H1 (cell line): ENCODE measurements around the gene ARHGEF16. TPM values are rescaled to one million over a fixed set of nuclear protein-coding genes. Genes with fewer than 3 reads are reported as not detected.

Source experiments
- CTCF ChIA-PET: fragments of 300-600 bp; sonication (Branson Sonifier 250); formaldehyde crosslinking; loops from one replicate; lab custom pipeline; 2021; ENCODE audit not compliant: partially characterized antibody; lab: Charles Lee
- POLR2A ChIA-PET: fragments of 300-600 bp; sonication (Branson Sonifier 250); formaldehyde crosslinking; loops from one replicate; lab custom pipeline; 2021; ENCODE audit warnings: inconsistent platforms; ENCODE audit not compliant: partially characterized antibody; lab: Charles Lee
- DNase-seq, 2 experiments: peaks; one replicate each; pipeline versions ENCODE4 v3.0.0 to v3.0.0-alpha.2; 2010 to 2022; ENCODE audit warnings: low spot score in 2 of 2, low read depth in 1 of 2, mixed read lengths in 1 of 2
- FAIRE-seq: peaks from 2 replicates; lab custom pipeline; 2011; peaks lifted over from hg19 to GRCh38; lab: Jason Lieb, UNC
- H2AFZ ChIP-seq: 2 replicates; pipeline ENCODE4 v1.8.1; 2012; ENCODE audit warnings: low read length, inconsistent platforms
- H2AK5ac ChIP-seq: 2 replicates; pipeline ENCODE4 v1.6.1; 2013; ENCODE audit warnings: low read depth, low read length
- H2BK120ac ChIP-seq: replicated peaks from 2 replicates; pipeline ENCODE3; 2013; ENCODE audit warnings: low read depth, low read length, inconsistent platforms
- H2BK12ac ChIP-seq: 2 replicates; pipeline ENCODE4 v1.6.1; 2013; ENCODE audit warnings: low read depth, low read length
- H2BK15ac ChIP-seq: 2 replicates; pipeline ENCODE4 v1.6.1; 2013; ENCODE audit warnings: low read length
- H2BK20ac ChIP-seq: 2 replicates; pipeline ENCODE4 v1.6.1; 2013; ENCODE audit warnings: low read length
- H2BK5ac ChIP-seq: 2 replicates; pipeline ENCODE4 v1.6.1; 2013; ENCODE audit warnings: low read depth, low read length
- H3K14ac ChIP-seq: 2 replicates; pipeline ENCODE4 v1.6.1; 2013; ENCODE audit warnings: inconsistent platforms; ENCODE audit not compliant: insufficient read length
- H3K18ac ChIP-seq: 2 replicates; pipeline ENCODE4 v1.6.1; 2013; ENCODE audit warnings: low read length; ENCODE audit errors: extremely low read depth
- H3K23ac ChIP-seq: 2 replicates; pipeline ENCODE4 v1.6.1; 2013; ENCODE audit warnings: inconsistent platforms; ENCODE audit not compliant: insufficient read length
- H3K23me2 ChIP-seq: 2 replicates; pipeline ENCODE4 v1.6.1; 2013; ENCODE audit warnings: low read depth, low read length
- H3K27ac ChIP-seq: 2 replicates; pipeline ENCODE4 v1.6.1; 2011; ENCODE audit warnings: low read depth, low read length, inconsistent platforms
- H3K27me3 ChIP-seq, 4 experiments: replicated peaks in 1 of 4; 1 replicate in 1 of 4; 2 replicates in 3 of 4; pipeline versions ENCODE4 v1.6.1 to v1.8.1; 2011 to 2013; ENCODE audit warnings: low read length in 3 of 4, mild to moderate bottlenecking in 3 of 4, inconsistent platforms in 2 of 4, mixed read lengths in 2 of 4, moderate library complexity in 1 of 4; ENCODE audit not compliant: control insufficient read depth in 3 of 4, insufficient read depth in 3 of 4; ENCODE audit errors: extremely low read depth in 1 of 4
- H3K36me3 ChIP-seq, 4 experiments: 2 replicates each; pipeline versions ENCODE4 v1.6.1 to v1.8.1; 2011 to 2013; ENCODE audit warnings: mild to moderate bottlenecking in 4 of 4, low read length in 3 of 4, moderate library complexity in 2 of 4, control low read depth in 1 of 4, inconsistent platforms in 1 of 4; ENCODE audit not compliant: insufficient read depth in 4 of 4, control insufficient read depth in 2 of 4
- H3K4ac ChIP-seq: replicated peaks from 2 replicates; pipeline ENCODE3; 2013; ENCODE audit warnings: low read length, low read depth, mixed read lengths, inconsistent platforms; ENCODE audit not compliant: insufficient read length
- H3K4me1 ChIP-seq, 4 experiments: replicated peaks in 1 of 4; 1 replicate in 1 of 4; 2 replicates in 3 of 4; pipeline versions ENCODE4 v1.6.1 to v1.8.1; 2011 to 2013; ENCODE audit warnings: low read length in 3 of 4, inconsistent platforms in 2 of 4, mixed read lengths in 1 of 4; ENCODE audit not compliant: insufficient read depth in 4 of 4, control insufficient read depth in 3 of 4
- H3K4me2 ChIP-seq, 2 experiments: 2 replicates each; pipeline versions ENCODE4 v1.6.1 to v1.8.1; 2011 to 2013; ENCODE audit warnings: low read depth in 2 of 2, low read length in 2 of 2, control low read depth in 1 of 2, inconsistent platforms in 1 of 2, mild to moderate bottlenecking in 1 of 2; ENCODE audit not compliant: insufficient read depth in 1 of 2
- H3K4me3 ChIP-seq, 4 experiments: fragments of 200-600, 300-600 bp in 1 of 4; sonication (generic), shearing (Covaris generic), sonication (Bioruptor Twin) in 1 of 4; 2 replicates each; pipeline versions ENCODE4 v1.5.1 to v1.8.1; 2011 to 2016; ENCODE audit warnings: low read length in 4 of 4, low read depth in 3 of 4, control low read depth in 2 of 4, inconsistent platforms in 2 of 4, mild to moderate bottlenecking in 2 of 4, mixed read lengths in 1 of 4, moderate library complexity in 1 of 4; ENCODE audit not compliant: insufficient read depth in 2 of 4; ENCODE audit errors: extremely low read depth in 1 of 4
- H3K56ac ChIP-seq: replicated peaks from 2 replicates; pipeline ENCODE3; 2013; ENCODE audit warnings: low read depth, mild to moderate bottlenecking, mixed read lengths, low read length, inconsistent platforms; ENCODE audit not compliant: insufficient read length
- H3K79me1 ChIP-seq: 2 replicates; pipeline ENCODE4 v1.6.1; 2013; ENCODE audit warnings: low read depth, low read length, control low read depth
- H3K79me2 ChIP-seq, 2 experiments: 2 replicates each; pipeline versions ENCODE4 v1.6.1 to v1.8.1; 2012 to 2013; ENCODE audit warnings: low read length in 2 of 2, mild to moderate bottlenecking in 2 of 2, inconsistent platforms in 1 of 2; ENCODE audit not compliant: insufficient read depth in 2 of 2, control insufficient read depth in 1 of 2
- H3K9ac ChIP-seq, 4 experiments: replicated peaks in 1 of 4; 1 replicate in 1 of 4; 2 replicates in 3 of 4; pipeline versions ENCODE4 v1.6.1 to v1.8.1; 2011 to 2013; ENCODE audit warnings: low read depth in 3 of 4, low read length in 3 of 4, control low read depth in 2 of 4, mild to moderate bottlenecking in 2 of 4, moderate library complexity in 2 of 4, inconsistent platforms in 1 of 4; ENCODE audit errors: extremely low read depth in 1 of 4
- H3K9me3 ChIP-seq, 2 experiments: 2 replicates each; pipeline versions ENCODE4 v1.6.1 to v1.8.1; 2012 to 2013; ENCODE audit warnings: mild to moderate bottlenecking in 2 of 2, moderate library complexity in 2 of 2, control low read depth in 1 of 2, inconsistent platforms in 1 of 2, low read depth in 1 of 2, low read length in 1 of 2, mixed read lengths in 1 of 2; ENCODE audit not compliant: insufficient read depth in 2 of 2
- H4K20me1 ChIP-seq, 2 experiments: replicated peaks in 1 of 2; 2 replicates each; pipeline versions ENCODE3 to v1.8.1; 2011 to 2013; ENCODE audit warnings: inconsistent platforms in 2 of 2, low read length in 2 of 2, mild to moderate bottlenecking in 1 of 2; ENCODE audit not compliant: insufficient read depth in 2 of 2, control insufficient read depth in 1 of 2
- H4K5ac ChIP-seq: 2 replicates; pipeline ENCODE4 v1.6.1; 2013; ENCODE audit warnings: low read length, low read depth, mixed read lengths, inconsistent platforms; ENCODE audit not compliant: insufficient read length
- H4K8ac ChIP-seq: 2 replicates; pipeline ENCODE4 v1.8.0; 2013; ENCODE audit warnings: mild to moderate bottlenecking, moderate library complexity, low read length, inconsistent platforms; ENCODE audit not compliant: insufficient read depth; ENCODE audit errors: extremely low read depth
- H4K91ac ChIP-seq: replicated peaks from 2 replicates; pipeline ENCODE3; 2013; ENCODE audit warnings: low read length, mixed read lengths, inconsistent platforms; ENCODE audit not compliant: insufficient read length
- NANOG ChIP-seq: IDR thresholded peaks from 2 replicates; pipeline ENCODE4 v1.6.1; 2011; ENCODE audit warnings: low read length, low read depth, mild to moderate bottlenecking, inconsistent platforms; ENCODE audit not compliant: insufficient read depth, poor library complexity, severe bottlenecking
- SIX5 ChIP-seq: IDR thresholded peaks from 2 replicates; pipeline ENCODE4 v1.6.1; 2011; ENCODE audit warnings: mild to moderate bottlenecking, low read depth, low read length
- WGBS, 2 experiments: shearing (Covaris generic) in 1 of 2; methylation state at CpG; one replicate each; pipeline versions ENCODE4 v1.1.6 to v1.1.7; 2013 to 2015; ENCODE audit warnings: low lambda C conversion rate in 2 of 2, mixed read lengths in 2 of 2, inconsistent platforms in 1 of 2, low coverage in 1 of 2, missing lambda C conversion rate in 1 of 2; ENCODE audit not compliant: insufficient replicate concordance in 2 of 2, insufficient coverage in 1 of 2, insufficient read length in 1 of 2; ENCODE audit errors: extremely low coverage in 1 of 2, missing lambda C conversion rate in 1 of 2; 5-methylcytosine and 5-hydroxymethylcytosine counted together
- polyA plus RNA-seq, 7 experiments: library from polyadenylated mRNA; depleted of rRNA in 3 of 7; stranded (reverse) in 5 of 7; unstranded in 2 of 7; fragments of >200 nt in 5 of 7; fragments of 200-250 nt in 2 of 7; gene quantifications; 1 replicate in 5 of 7; 2 replicates in 1 of 7; 4 replicates in 1 of 7; pipeline versions ENCODE4 v1.2.1 to v1.2.3, GENCODE V29; 2011 to 2013; ENCODE audit warnings: missing spikeins in 2 of 7, mixed read lengths in 2 of 7
- total RNA-seq: library from RNA; stranded (reverse); fragmentation: NEBNext Ultra II Directional; extraction: Animal tissue kit (Norgen Biotek cat#: 25700); gene quantifications from 2 replicates; pipeline ENCODE4 v1.2.1, GENCODE V29; 2021

The ARHGEF16 gene
- total and polyA plus RNA-seq, 2 of the 8 experiments (the other 6 are each of a cell fraction or from before 2014, with no cell fraction given): 18.3 to 20.7 TPM

- Histone ChIP-seq H2AFZ (no peak overlapping the region), H2AK5ac (no peak overlapping the region), H3K4me3 (no peak overlapping the region), H4K8ac (no peak overlapping the region), H3K9ac (no peak overlapping the region), H3K79me2 (no peaks in the 10 kb centered on the region), H3K27me3 (no peaks in the 10 kb centered on the region), H3K23me2 (no peaks in the 10 kb centered on the region), H3K4me2 (no peak overlapping the region), H3K56ac (no peak overlapping the region), H3K18ac (no peak overlapping the region), H3K27ac (no peak overlapping the region), H3K23ac (no peak overlapping the region), H3K79me1 (no peaks in the 10 kb centered on the region; the same call in 1 of the 2 replicates), H4K5ac (no peak overlapping the region), H3K4me1 (no peaks in the 10 kb centered on the region), H3K36me3 (no peaks in the 10 kb centered on the region), H2BK12ac (no peak overlapping the region), H2BK20ac (no peak overlapping the region), H2BK5ac (no peak overlapping the region), H4K91ac (no peak overlapping the region), H3K9me3 (no peaks in the 10 kb centered on the region), H2BK15ac (no peak overlapping the region), H3K4ac (no peak overlapping the region), H2BK120ac (no peak overlapping the region), H3K14ac (no peak overlapping the region), H4K20me1 (peaks cover 0 to 23% of the 10 kb centered on the region in 2 experiments)
- FAIRE-seq (no peak), DNase-seq (no peak)
- 88% methylated on average over 7 of the region's 7 CpGs; no CpG with 5 or more reads in 1 of the 2 experiments for WGBS, 2 experiments
- ChIA-PET CTCF (interaction anchor here (0.9 to 4.6 kb wide), 10 partner anchors 12 to 113 kb away, joined by 3 to 29 read pairs (median 6); no protein-coding TSS in a partner anchor), POLR2A (no interaction called here)
- TF ChIP-seq NANOG (no peak), SIX5 (no peak)
These were observed 52.5 kb downstream of the ARHGEF16 start for GRCh38 chr1:3506943-3507342.
